HepG2 (cell line): ENCODE results near the gene FAM43A. TPM values are rescaled to one million over a fixed set of nuclear protein-coding genes. Genes with fewer than 3 reads are reported as not detected.

Experiments used
- BCL6 ChIP-seq: IDR thresholded peaks from 2 replicates; pipeline ENCODE4 v1.6.1; 2016; ENCODE audit warnings: missing genetic modification reagents, missing compliant biosample characterization
- HMGXB4 ChIP-seq, 2 experiments: sonication (generic) in 1 of 2; formaldehyde crosslinking in 1 of 2; IDR thresholded peaks; 2 replicates each; pipeline versions ENCODE4 v1.4.0 to v1.6.1; 2018 to 2020; ENCODE audit warnings: missing genetic modification reagents in 2 of 2, borderline replicate concordance in 1 of 2, low read depth in 1 of 2, mild to moderate bottlenecking in 1 of 2, missing biosample characterization in 1 of 2
- MIXL1 ChIP-seq: IDR thresholded peaks from 2 replicates; pipeline ENCODE4 v1.6.1; 2016
- MXD3 ChIP-seq: IDR thresholded peaks from 2 replicates; pipeline ENCODE4 v1.6.1; 2016; ENCODE audit warnings: mild to moderate bottlenecking, missing biosample characterization, missing genetic modification reagents
- NONO ChIP-seq, 2 experiments: fragments of 450-650 bp in 1 of 2; sonication (generic) in 1 of 2; formaldehyde crosslinking in 1 of 2; IDR thresholded peaks in 1 of 2; conservative IDR thresholded peaks in 1 of 2; 2 replicates each; pipeline versions ENCODE4 v1.6.1 to v1.8.0; 2017 to 2022; ENCODE audit warnings: mild to moderate bottlenecking in 1 of 2, missing genetic modification reagents in 1 of 2, moderate library complexity in 1 of 2
- PBX2 ChIP-seq: IDR thresholded peaks from 2 replicates; pipeline ENCODE4 v1.6.1; 2016; ENCODE audit warnings: control low read depth
- PCBP1 ChIP-seq: fragments of 200-400 bp; formaldehyde crosslinking; IDR thresholded peaks from 2 replicates; pipeline ENCODE4 v1.6.1; 2017; ENCODE audit warnings: mild to moderate bottlenecking, low read depth, low read length, borderline replicate concordance
- PHF8 ChIP-seq: sonication (generic); formaldehyde crosslinking; IDR thresholded peaks from 2 replicates; pipeline ENCODE4 v1.5.0; 2020; ENCODE audit warnings: missing genetic modification reagents
- SATB2 ChIP-seq: sonication (generic); formaldehyde crosslinking; IDR thresholded peaks from 2 replicates; pipeline ENCODE4 v1.5.0; 2020; ENCODE audit warnings: missing genetic modification reagents
- SNAPC4 ChIP-seq: sonication (generic); formaldehyde crosslinking; IDR thresholded peaks from 2 replicates; pipeline ENCODE4 v1.4.0; 2020; ENCODE audit warnings: mild to moderate bottlenecking, missing genetic modification reagents
- SOX13 ChIP-seq, 3 experiments: fragments of 450-650 bp in 1 of 3; sonication (generic) in 1 of 3; formaldehyde crosslinking in 1 of 3; IDR thresholded peaks in 2 of 3; conservative IDR thresholded peaks in 1 of 3; 2 replicates each; pipeline versions ENCODE4 v1.5.0 to v1.6.1; 2016 to 2020; ENCODE audit warnings: antibody characterized with exemption in 1 of 3, mild to moderate bottlenecking in 1 of 3, missing compliant biosample characterization in 1 of 3, missing genetic modification reagents in 1 of 3, moderate library complexity in 1 of 3
- ZFAT ChIP-seq: sonication (generic); formaldehyde crosslinking; conservative IDR thresholded peaks from 2 replicates; pipeline ENCODE4 v1.8.1; 2023; ENCODE audit warnings: missing genetic modification reagents, inconsistent platforms
- ZNF280D ChIP-seq: sonication (generic); formaldehyde crosslinking; IDR thresholded peaks from 2 replicates; pipeline ENCODE4 v1.5.1; 2020; ENCODE audit warnings: mild to moderate bottlenecking, missing genetic modification reagents
- ZNF652 ChIP-seq: IDR thresholded peaks from 2 replicates; pipeline ENCODE4 v1.6.1; 2016; ENCODE audit warnings: low read depth, borderline replicate concordance
- ZNF75D ChIP-seq: sonication (generic); formaldehyde crosslinking; IDR thresholded peaks from 2 replicates; pipeline ENCODE4 v1.8.1; 2023; ENCODE audit warnings: missing genetic modification reagents, mild to moderate bottlenecking, borderline replicate concordance
- ZSCAN9 ChIP-seq: IDR thresholded peaks from 2 replicates; pipeline ENCODE4 v1.6.1; 2016; ENCODE audit warnings: borderline replicate concordance
- polyA plus RNA-seq, 8 experiments: library from polyadenylated mRNA; depleted of rRNA in 3 of 8; stranded (reverse) in 7 of 8; unstranded in 1 of 8; fragments of >200 nt; fragmentation: Illumina TruSeq in 4 of 8; extraction: Trizol in 4 of 8; gene quantifications; 2 replicates each; pipeline versions ENCODE4 v1.2.1 to v1.2.3, GENCODE V29; 2011 to 2016; ENCODE audit warnings: low read depth in 4 of 8, missing spikeins in 1 of 8, mixed read lengths in 1 of 8; ENCODE audit not compliant: insufficient read depth in 1 of 8
- total RNA-seq, 5 experiments: library from RNA; depleted of rRNA; stranded (reverse); fragments of >200 nt; fragmentation: Illumina TruSeq; extraction: Trizol; gene quantifications; 2 replicates each; pipeline ENCODE4 v1.2.3, GENCODE V29; 2016; ENCODE audit warnings: low read depth in 1 of 5

FAM43A gene
- total and polyA plus RNA-seq, 2 of the 13 experiments (the other 11 are each of a cell fraction or from before 2014, with no cell fraction given), result 0.91 to 1.8 TPM

- TF ChIP-seq SNAPC4 (CRISPR knock-in tag) (no peak), PBX2 (CRISPR knock-in tag) (no peak), MIXL1 (CRISPR knock-in tag) (no peak; the same call in 1 of the 2 replicates), ZNF652 (CRISPR knock-in tag) (no peak), PHF8 (CRISPR knock-in tag) (peak; percentile 26; the same call in 1 of the 2 replicates), BCL6 (CRISPR knock-in tag) (0 out of 2 replicates have a peak, but pooled peaks have one; percentile 4), ZFAT (CRISPR knock-in tag) (no peak), SOX13 (IDR thresholded peaks at IDR 0.05) (no peak), SOX13 (CRISPR knock-in tag; conservative IDR thresholded peaks at IDR 0.05 in 1 of 2, IDR thresholded peaks at IDR 0.05 in 1 of 2) (no peak), PCBP1 (no peak), HMGXB4 (CRISPR knock-in tag; IDR thresholded peaks at IDR 0.05; ENCODE audit: borderline replicate concordance in 1 of 2, low read depth in 1 of 2) (peak; percentile 51 to 70; a peak in 2 of 4 replicates), ZSCAN9 (CRISPR knock-in tag) (no peak; the same call in 1 of the 2 replicates), ZNF280D (CRISPR knock-in tag) (no peak), NONO (IDR thresholded peaks at IDR 0.05) (no peak), NONO (CRISPR knock-in tag; conservative IDR thresholded peaks at IDR 0.05) (no peak), ZNF75D (CRISPR knock-in tag) (no peak), MXD3 (CRISPR knock-in tag) (no peak; the same call in 1 of the 2 replicates), SATB2 (no peak)
These were observed 2.9 kb upstream of the FAM43A start (continued) for GRCh38 chr3:194682694-194683310.
